Peyer's patch (tissue), 4 donors: ENCODE measurements around the gene KIFC1. TPM values are rescaled to one million over a fixed set of nuclear protein-coding genes. Genes with fewer than 3 reads are reported as not detected.
"Not testable (repeated sequence)": the region's sequence is repeated elsewhere in the genome, so short reads cannot be mapped to it uniquely, and the experiment has no call there.

ENCODE experiments used
- DNase-seq, 3 donors: peaks; one replicate each; pipeline ENCODE4 v3.0.0-alpha.2; 2017 to 2019
- H3K27ac ChIP-seq, 4 donors: fragments of 200-600 bp; sonication (generic); one replicate each; pipeline ENCODE4 v1.5.1; 2016 to 2019
- H3K27me3 ChIP-seq, 2 donors: fragments of 200-600 bp; sonication (generic); one replicate each; pipeline ENCODE4 v1.5.1; 2019
- H3K36me3 ChIP-seq, 3 donors: fragments of 200-600 bp; sonication (generic); one replicate each; pipeline ENCODE4 v1.5.1; 2016 to 2019
- H3K4me1 ChIP-seq, 4 donors: fragments of 200-600 bp; sonication (generic); one replicate each; pipeline ENCODE4 v1.5.1; 2016 to 2019
- H3K4me3 ChIP-seq, 4 donors: fragments of 200-600 bp; sonication (generic); 1 replicate in 3 of 4; 2 replicates in 1 of 4; pipeline ENCODE4 v1.5.1; 2016 to 2019; ENCODE audit warnings: mild to moderate bottlenecking in 1 of 4
- H3K9me3 ChIP-seq, 4 donors: fragments of 200-600 bp; sonication (generic); one replicate each; pipeline ENCODE4 v1.5.1; 2016 to 2019; ENCODE audit warnings: mild to moderate bottlenecking in 1 of 4
- CTCF ChIP-seq, 6 experiments: fragments of 450-650 bp in 4 of 6; fragments of 200-600 bp in 2 of 6; sonication (generic) in 1 of 6; IDR thresholded peaks; one replicate each; pipeline ENCODE4 v1.5.1; 2017 to 2019; ENCODE audit warnings: antibody characterized with exemption in 6 of 6, mild to moderate bottlenecking in 3 of 6, moderate library complexity in 1 of 6
- POLR2A ChIP-seq, 2 donors: fragments of 450-650 bp; IDR thresholded peaks; one replicate each; pipeline ENCODE4 v1.5.1; 2017; ENCODE audit warnings: antibody characterized with exemption in 2 of 2, mild to moderate bottlenecking in 2 of 2, moderate library complexity in 2 of 2
- total RNA-seq, 4 donors: library from RNA; depleted of rRNA; stranded (reverse); fragments of >200 nt; gene quantifications; one replicate each; pipeline ENCODE4 v1.1.0, GENCODE V29; 2016

Gene KIFC1
- total RNA-seq = 10 to 100 TPM; 10.9 to 28.1 (median 18.3) TPM

- no peaks in the 10 kb centered on the region for H3K27me3 ChIP-seq
- peak; percentile 98 to 100 (median 100) for DNase-seq
- H3K9me3 ChIP-seq = no peaks in the 10 kb centered on the region
- H3K27ac ChIP-seq = peak within 1 kb of the TSS; percentile 84 to 92 (median 87)
- no peaks in the 10 kb centered on the region for H3K36me3 ChIP-seq
- H3K4me3 ChIP-seq = peak within 1 kb of the TSS; percentile 50 to 62 (median 55)
- H3K4me1 ChIP-seq = peaks cover 0 to 9% (median 7%) of the 10 kb centered on the region in 4 donors
- TF ChIP-seq CTCF (IDR thresholded peaks at IDR 0.05) = peak; percentile 94 to 99 (median 99)
- peak in 1 of 2 donors; percentile 12 for TF ChIP-seq POLR2A (IDR thresholded peaks at IDR 0.05)
Observed at GRCh38 chr6:33391278-33391921, at the start of gene KIFC1. TSS of gene KIFC1 (plus strand) at chr6:33391823. CDS start at chr6:33391986, 163 bp downstream.

GRCh38 chr6:33343606-33343952 is 48.0 kb upstream of the KIFC1 start:
- H3K9me3 ChIP-seq, H3K4me1 ChIP-seq, H3K36me3 ChIP-seq, H3K27me3 ChIP-seq, DNase-seq, H3K4me3 ChIP-seq: not testable (repeated sequence)
- peak overlapping the region; percentile 69 to 84 (median 78) for H3K27ac ChIP-seq

DNA sequence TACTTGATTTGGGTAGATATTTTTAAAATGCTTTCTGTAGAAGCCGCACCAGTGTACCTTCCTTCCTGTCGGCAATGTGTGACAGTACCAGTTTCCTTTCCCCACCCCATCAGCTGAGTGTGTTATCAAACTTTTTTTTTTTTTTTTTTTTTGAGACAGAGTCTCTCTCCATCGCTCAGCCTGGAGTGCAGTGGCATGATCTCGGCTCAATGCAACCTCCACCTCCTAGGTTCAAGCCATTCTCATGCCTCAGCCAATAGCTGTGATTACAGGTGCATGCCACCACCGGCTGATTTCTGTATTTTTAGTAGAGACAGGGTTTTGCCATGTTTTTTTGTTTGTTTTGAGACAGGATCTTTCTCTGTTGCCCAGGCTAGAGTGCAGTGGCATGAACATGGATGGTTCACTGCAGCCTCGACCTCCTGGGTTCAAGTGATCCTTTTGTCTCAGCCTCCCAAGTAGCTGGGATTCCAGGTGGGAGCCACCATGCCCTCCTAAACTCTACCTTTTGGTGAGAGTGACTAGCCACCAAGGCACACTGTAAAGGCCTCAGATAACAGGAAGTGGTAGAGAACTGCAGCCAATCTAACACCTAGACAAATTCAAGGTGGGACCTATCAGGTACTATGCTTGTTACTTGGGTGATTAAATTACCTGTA is 47.5 kb upstream of the KIFC1 start:
- Histone ChIP-seq H3K4me3 (peak overlapping the region in 1 of 4 donors; percentile 10), H3K27me3 (no peaks in the 10 kb centered on the region), H3K4me1 (peaks cover 0 to 10% (median 2%) of the 10 kb centered on the region in 4 donors), H3K27ac (peak overlapping the region; percentile 69 to 84 (median 78)), H3K36me3 (no peaks in the 10 kb centered on the region), H3K9me3 (no peaks in the 10 kb centered on the region)
- DNase-seq = peak in 2 of 3 donors; percentile 76 to 81
- TF ChIP-seq POLR2A (IDR thresholded peaks at IDR 0.05) (no peak), CTCF (IDR thresholded peaks at IDR 0.05) (no peak)

DNA sequence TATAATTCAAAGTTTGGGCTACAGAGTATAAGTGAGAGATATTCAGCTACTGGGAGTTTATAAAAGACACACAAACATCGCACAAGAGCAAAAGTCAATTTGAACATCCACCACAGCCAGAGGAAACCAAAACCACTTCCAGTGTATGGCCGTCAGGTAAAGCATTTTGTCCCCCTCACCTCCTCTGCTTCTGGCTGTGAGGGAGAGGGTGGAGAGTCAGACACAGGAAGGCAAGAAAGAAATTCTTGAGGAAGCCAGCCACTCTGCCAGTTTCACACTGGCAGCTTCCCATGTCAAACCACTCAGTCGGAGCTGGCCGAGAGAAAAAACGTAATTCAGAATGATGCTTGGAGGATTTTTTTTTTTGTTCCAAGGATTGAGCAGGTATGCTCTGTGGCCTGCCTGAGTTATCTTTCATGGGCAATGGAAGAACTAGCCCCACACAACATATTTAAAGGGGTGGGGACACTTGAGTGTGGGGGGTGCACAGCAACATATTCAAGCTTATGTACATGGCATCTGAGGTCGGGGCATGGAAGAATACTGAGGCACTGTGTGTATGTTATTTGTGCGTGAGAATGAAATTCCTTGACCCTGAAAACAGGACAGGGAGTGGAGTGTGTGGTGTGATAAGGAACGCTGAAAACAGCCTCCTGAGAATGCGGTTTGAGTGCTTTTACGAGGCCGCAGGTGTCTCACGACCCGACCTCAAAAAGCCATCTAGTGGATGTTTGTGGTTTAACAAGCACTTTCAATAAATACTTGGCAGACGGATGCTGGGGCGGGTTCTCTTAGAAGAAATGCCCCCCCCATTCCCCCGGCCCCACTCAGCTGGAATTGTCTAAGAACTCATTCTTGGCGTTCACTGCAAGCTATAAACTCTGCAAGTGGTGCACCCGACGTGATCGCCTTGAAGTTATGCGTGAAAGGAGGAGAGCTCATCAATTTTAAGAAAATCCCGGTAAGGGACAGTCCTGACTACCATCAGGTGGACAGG is 46.6 kb upstream of the KIFC1 start:
- H3K4me3 ChIP-seq = peak overlapping the region in 2 of 4 donors; percentile 5 to 19
- DNase-seq = peak; percentile 56 to 91 (median 79)
- TF ChIP-seq CTCF (IDR thresholded peaks at IDR 0.05) (peak; percentile 60 to 79 (median 68)), POLR2A (IDR thresholded peaks at IDR 0.05) (no peak)
- peak overlapping the region; percentile 63 to 83 (median 74) for H3K27ac ChIP-seq
- H3K27me3 ChIP-seq = no peaks in the 10 kb centered on the region
- no peaks in the 10 kb centered on the region for H3K9me3 ChIP-seq
- H3K4me1 ChIP-seq = peaks cover 0 to 10% (median 2%) of the 10 kb centered on the region in 4 donors
- H3K36me3 ChIP-seq = no peaks in the 10 kb centered on the region

DNA sequence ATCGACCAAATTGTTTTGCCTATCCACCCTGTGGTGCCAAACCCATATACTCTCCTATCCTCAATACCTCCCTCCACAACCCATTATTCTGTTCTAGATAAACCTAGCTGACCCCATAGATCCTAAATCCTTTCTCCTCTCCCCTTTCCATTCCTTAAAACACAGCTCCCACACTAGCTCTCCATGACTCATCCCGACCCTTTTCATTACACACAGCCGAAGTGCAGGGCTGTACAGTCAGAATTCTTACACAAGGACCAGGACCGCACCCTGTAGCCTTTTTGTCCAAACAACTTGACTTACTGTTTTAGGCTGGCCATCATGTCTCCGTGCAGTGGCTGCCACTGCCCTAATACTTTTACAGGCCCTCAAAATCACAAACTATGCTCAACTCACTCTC is 44.7 kb upstream of the KIFC1 start:
- H3K4me1 ChIP-seq, H3K36me3 ChIP-seq, H3K27me3 ChIP-seq, DNase-seq, H3K4me3 ChIP-seq, H3K27ac ChIP-seq, H3K9me3 ChIP-seq: not testable (repeated sequence)

- no peak for TF ChIP-seq CTCF (IDR thresholded peaks at IDR 0.05)
- TF ChIP-seq POLR2A (IDR thresholded peaks at IDR 0.05) = no peak
- H3K27me3 ChIP-seq = no peaks in the 10 kb centered on the region
- H3K9me3 ChIP-seq = no peaks in the 10 kb centered on the region
- H3K27ac ChIP-seq = no peak overlapping the region
- H3K4me1 ChIP-seq = peaks cover 0 to 10% (median 2%) of the 10 kb centered on the region in 4 donors
- no peaks in the 10 kb centered on the region for H3K36me3 ChIP-seq
- no peak overlapping the region for H3K4me3 ChIP-seq
- no peak for DNase-seq
Observed at GRCh38 chr6:33347816-33348215, 43.8 kb upstream of the KIFC1 start.

DNA sequence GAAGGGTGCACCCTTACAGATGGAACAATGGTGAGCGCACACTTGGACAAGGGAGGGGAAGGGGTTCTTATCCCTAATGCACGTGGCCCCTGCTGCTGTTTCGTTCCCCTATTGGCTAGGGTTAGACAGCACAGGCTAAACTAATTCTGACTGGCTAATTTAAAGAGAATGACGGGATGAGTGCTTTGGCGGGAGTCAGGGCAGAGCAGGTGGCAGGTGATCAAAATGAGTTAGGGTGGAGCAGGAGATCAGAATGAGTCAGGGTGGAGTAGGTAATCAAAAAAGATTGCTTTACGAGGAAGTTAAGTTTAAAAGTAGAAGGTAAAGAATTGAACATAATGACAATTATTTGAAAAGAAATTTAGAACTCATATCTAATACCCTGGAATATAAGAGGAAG is 35.8 kb upstream of the KIFC1 start:
- H3K4me3 ChIP-seq, H3K36me3 ChIP-seq, DNase-seq, H3K27me3 ChIP-seq, H3K4me1 ChIP-seq, H3K9me3 ChIP-seq: not testable (repeated sequence)
- H3K27ac ChIP-seq = peak overlapping the region in 2 of 4 donors; percentile 68 to 70
